DND-41 (cell line): ENCODE data around the gene ZDHHC23.

Experiments
- CTCF ChIP-seq: IDR thresholded peaks from 2 replicates; pipeline ENCODE4 v1.5.1; 2012; ENCODE audit warnings: borderline replicate concordance, low read length, moderate library complexity, mild to moderate bottlenecking; ENCODE audit not compliant: poor library complexity, severe bottlenecking; ENCODE audit errors: extremely low read depth
- EZH2 ChIP-seq: IDR thresholded peaks from 3 replicates; pipeline ENCODE4 v1.6.1; 2012; ENCODE audit warnings: borderline replicate concordance, low read depth, mild to moderate bottlenecking, moderate library complexity, low read length, inconsistent platforms; ENCODE audit not compliant: severe bottlenecking

GRCh38 chr3:113966172-113966571 is 18.4 kb downstream of the ZDHHC23 start:
- TF ChIP-seq CTCF (no peak), EZH2 (no peak)
